Anterior cingulate cortex (tissue), 58 donors: ENCODE data around the gene TJAP1.

Experiments used
- DNase-seq, 58 donors: peaks; one replicate each; lab custom pipeline; 2025; lab: John Stamatoyannopoulos, UW

TJAP1 gene

GRCh38 chr6:43499028-43499815 lies 21.9 kb downstream of the TJAP1 start:
- DNase-seq: no peak

GRCh38 chr6:43500921-43501320 lies 23.6 kb downstream of the TJAP1 start:
- no peak for DNase-seq

- peak in 1 of 58 donors; percentile 22 for DNase-seq
Measured at GRCh38 chr6:43502666-43503065, 25.3 kb downstream of the TJAP1 start.

- DNase-seq: no peak
Measured at GRCh38 chr6:43503443-43503842, 26.1 kb downstream of the TJAP1 start.

DNA sequence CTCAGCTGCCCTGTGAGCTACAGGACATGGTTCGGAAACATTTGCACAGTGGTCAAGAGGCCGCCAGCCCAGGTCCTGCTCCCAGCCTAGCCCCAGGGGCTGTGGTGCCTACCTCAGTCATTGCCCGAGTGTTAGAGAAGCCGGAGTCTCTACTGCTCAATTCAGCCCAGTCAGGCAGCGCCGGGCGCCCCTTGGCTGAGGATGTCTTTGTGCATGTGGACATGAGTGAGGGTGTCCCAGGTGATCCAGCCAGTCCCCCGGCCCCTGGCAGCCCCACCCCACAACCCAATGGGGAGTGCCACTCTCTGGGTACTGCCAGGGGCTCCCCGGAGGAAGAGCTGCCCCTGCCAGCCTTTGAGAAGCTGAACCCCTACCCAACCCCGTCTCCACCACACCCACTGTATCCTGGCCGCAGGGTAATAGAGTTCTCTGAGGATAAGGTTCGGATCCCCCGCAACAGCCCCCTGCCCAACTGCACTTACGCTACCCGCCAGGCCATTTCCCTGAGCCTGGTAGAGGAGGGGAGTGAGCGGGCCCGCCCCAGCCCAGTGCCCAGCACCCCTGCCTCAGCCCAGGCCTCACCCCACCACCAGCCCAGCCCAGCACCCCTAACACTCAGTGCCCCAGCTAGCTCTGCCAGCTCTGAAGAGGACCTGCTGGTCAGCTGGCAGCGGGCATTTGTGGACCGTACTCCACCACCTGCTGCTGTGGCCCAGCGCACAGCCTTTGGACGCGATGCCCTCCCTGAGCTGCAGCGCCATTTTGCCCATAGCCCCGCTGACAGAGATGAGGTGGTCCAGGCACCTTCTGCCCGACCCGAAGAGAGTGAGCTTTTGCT lies 27.6 kb downstream of the TJAP1 start:
- DNase-seq: no peak

- DNase-seq: no peak
Measured at GRCh38 chr6:43505718-43506117, 28.3 kb downstream of the TJAP1 start.

DNA sequence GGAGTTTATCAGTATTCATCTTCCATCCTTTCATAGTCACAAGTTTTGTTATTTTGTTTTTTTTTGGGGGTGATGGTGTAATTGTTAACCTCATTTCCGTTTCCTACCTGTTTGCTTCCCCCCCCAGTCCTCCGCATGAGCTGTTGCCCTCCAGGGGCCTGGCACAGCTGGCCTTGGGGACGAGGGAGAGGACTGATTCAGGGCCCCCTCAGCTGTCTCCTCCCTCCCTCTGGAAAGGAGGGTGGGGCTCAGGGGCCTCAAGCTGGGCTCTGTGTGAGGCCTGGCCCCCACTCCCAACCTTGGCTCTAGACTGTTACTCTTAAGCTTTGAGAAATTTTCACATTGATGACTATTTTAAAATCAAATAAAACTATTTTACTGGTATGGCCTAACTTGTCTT lies 28.8 kb downstream of the TJAP1 start:
- DNase-seq: no peak

DNA sequence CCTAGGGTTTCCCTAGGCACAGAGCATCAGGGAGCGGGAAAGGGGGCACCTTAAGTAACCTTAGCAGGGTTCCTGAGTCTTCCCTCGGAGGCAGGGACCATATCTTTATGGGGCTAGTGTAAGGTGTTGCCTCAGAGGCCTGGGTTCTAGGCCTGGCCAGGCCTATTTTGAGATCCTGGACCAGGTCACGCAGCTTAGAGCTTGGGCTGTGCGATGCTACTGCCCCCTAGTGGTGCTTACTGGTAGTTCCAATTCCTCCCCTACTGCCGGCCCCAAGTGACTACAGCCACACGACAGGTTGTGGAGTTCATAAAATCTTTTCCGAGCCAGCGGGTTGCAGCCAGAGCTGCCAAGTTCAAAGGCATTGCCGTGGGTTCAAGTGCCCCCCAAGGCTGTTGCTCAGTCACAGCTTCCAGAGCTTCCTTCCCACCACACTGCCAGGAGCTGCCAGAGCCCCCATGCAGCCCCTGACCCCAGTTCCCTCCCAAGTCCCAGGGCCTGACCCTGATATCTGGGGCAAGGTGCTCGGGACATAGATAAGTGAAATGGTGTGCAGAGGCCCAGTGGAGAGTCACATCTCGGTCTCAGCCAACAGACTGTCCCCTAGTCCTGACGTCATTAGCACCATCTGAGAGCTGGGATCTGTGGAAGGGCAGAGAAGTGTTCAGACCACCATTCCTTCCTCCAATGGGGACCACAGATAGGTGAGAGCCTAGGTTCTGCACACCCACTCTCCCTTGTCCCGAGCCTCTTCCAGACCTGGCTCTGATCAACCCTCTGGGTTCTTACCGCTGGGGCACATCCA lies 29.5 kb downstream of the TJAP1 start:
- DNase-seq: peak in 53 of 58 donors; percentile 22 to 83 (median 61)

- DNase-seq: peak in 1 of 58 donors; percentile 11
Measured at GRCh38 chr6:43508481-43509141, 31.2 kb downstream of the TJAP1 start.

DNA sequence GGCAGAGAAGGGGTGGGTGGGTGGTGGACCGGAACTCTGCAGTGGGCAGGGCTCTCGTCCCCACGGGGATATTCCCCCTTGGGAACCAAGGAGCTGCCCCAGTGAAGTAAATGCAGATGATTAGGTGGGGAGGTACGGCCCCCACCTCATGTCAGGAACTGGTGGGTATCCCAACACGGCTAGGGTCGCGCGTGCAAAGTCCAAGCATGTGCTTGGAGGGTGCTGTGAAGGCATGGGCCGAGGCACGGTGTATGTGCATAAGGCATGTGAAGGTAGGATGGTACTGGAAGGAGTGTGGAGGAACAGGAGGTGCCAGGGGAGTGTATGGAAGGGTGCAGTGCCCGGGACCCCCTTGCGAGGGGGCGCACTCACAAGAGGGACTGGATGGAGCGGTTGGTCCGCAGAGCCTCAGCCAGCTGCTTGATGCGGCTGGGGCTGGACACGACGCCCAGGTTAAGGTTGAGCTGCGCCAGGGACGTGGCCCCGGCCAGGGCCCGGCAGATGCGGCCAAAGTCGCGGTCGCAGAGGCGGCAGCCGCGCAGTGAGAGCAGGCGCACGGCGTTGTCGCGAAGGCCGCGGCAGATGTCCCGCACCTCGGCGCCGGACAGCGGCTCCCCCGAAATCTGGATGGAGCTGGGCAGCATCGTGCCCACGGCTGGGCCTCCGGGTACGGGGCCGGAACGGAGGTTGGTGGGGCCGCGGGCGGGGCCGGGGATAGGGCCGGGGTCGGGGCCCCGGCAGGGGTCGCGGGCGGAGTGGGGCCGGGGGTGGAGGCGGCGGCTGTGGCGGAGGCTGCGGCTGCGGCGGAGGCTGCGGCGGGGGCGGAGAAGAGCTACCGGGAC lies 32.0 kb downstream of the TJAP1 start:
- DNase-seq: no peak

DNA sequence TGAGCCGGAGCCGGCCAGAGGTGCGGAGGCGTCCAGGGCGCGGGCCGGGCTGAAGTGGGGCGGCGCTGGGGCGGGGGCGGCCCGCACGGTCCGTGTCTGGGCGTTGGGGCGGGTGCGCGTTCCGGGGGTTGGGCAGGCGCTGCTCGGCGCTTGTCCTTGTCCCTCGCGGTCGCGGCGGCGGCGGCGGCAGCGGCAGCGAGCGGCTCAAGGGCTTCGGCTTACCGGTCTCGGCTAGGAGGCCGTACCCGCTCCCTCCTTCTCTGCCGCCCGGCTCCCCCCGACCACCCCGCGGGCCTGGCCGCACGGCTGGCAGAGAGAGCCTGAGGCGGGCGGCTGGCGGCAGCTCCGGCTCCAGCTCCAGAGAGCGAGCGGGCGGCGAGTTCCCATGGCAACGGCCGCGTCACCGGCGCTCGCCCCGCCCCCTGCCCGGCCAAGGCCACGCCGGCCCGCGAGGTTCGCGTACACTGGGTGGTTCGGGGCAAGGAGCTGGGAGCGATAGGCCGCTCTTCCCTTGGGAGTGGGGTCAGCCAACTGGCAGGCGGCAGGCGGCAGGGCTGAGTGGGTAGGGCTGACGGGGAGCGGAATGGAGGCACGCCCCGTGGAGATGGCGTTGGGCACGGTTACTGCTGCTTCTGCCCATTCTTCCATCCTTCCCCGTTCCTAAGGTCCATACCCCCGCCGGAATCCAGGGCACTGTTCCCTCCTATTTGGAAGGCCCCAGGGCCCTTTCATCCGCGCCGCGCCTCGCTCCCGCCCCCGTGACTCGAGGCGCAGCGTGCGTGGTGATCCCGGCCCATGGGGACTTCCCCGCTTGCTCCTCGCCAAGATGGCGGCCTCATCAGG lies 32.8 kb downstream of the TJAP1 start, which contains the start of gene LRRC73:
Gene LRRC73, minus strand, starts transcription at position 363 of the 843 bp plus-strand sequence. CDS start 561 bp downstream, outside the sequence.
- peak in 56 of 58 donors; percentile 18 to 92 (median 75) for DNase-seq

GRCh38 chr6:43510827-43511163 lies 33.4 kb downstream of the TJAP1 start:
- DNase-seq: no peak

DNA sequence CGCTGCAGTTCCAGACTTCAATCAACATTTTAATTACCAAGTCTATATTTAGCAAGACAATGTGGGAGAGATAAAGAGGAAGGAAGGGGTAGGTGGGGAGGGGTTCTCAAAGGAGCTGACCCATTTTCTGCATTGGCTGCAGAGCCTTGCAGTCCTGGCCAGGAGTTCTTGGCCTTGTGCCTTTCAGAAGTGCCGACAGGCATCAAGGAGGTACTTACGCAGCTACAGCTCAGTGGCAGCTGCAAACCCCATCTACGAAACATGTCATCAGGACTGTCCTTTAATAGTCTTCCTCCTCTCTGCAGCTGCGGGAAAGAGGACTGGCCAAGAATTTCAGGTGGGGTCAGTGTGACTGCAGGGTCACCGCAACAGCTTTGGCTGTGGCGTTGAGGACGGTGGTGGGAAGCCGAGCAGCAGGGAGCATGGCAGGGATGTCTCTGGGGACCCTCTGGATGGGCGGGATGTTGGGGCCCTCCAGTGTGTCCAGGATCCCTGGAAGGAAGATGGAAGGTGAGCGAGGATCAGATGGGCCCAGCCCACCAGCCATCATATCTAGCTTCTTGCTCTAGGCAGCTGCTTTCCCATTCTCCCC lies 34.5 kb downstream of the TJAP1 start:
- peak in 1 of 58 donors; percentile 12 for DNase-seq

DNA sequence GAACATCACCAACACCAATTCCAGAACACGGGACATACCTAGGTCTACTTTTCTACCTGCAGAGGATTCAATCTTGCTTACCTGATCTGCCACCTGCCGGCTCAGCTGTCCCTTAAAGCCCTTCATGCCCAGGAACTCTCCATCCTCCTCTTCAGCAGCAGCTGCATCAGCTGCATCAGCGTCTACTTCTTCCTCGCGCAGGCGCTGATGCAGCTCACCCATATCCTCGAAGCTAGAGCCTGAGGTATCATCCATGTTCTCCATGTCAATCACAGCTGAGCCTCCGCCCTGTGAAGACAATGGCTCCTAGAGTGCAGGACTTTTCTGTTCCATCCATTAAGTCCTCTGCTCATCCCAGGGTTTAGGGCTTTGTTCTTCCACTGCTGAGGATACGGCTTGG lies 38.4 kb downstream of the TJAP1 start:
- DNase-seq: no peak

DNA sequence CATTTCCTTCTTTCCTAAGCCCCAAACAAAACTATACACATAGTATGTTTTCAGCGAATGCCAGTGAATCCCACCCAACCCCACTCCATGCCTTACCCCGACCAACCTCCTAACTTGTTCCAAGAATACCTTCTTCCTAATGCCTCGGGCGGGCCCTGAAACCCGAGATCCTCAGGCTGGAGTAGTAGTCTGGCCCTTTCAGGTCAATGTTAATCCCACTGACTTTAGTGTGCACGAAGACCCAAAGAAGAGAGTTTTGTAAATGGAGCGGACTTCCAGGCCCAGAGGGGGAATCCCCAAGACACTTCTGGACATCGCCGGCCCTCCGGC lies 39.0 kb downstream of the TJAP1 start:
- DNase-seq: no peak

- peak; percentile 74 to 99 (median 96) for DNase-seq
Measured at GRCh38 chr6:43516697-43517504, 39.5 kb downstream of the TJAP1 start, which contains the start of the genes POLR1C and YIPF3. POLR1C (plus strand) TSS chr6:43517089; CDS start chr6:43517110, 21 bp downstream. YIPF3 (minus strand) TSS chr6:43516926; CDS start chr6:43516807, 119 bp downstream.
